Right kidney (tissue), 1 donor: Measurements from ENCODE around the gene RNF207.

Experiments
- DNase-seq: peaks from one replicate; pipeline ENCODE4 v3.0.0-alpha.2; 2016

Gene RNF207

GRCh38 chr1:6249739-6250689, 44.1 kb downstream of the RNF207 start:
- DNase-seq: peak; percentile 31

- no peak for DNase-seq
Measured at GRCh38 chr1:6251233-6251632, 45.3 kb downstream of the RNF207 start.

GRCh38 chr1:6251681-6252373, 45.9 kb downstream of the RNF207 start:
- no peak for DNase-seq

GRCh38 chr1:6252374-6252710, 46.4 kb downstream of the RNF207 start:
- DNase-seq: no peak

- no peak for DNase-seq
Measured at GRCh38 chr1:6253380-6253779, 47.5 kb downstream of the RNF207 start.

- DNase-seq: no peak
Measured at GRCh38 chr1:6254691-6255090, 48.8 kb downstream of the RNF207 start.

GRCh38 chr1:6256645-6257044, 50.7 kb downstream of the RNF207 start:
- DNase-seq: no peak

- DNase-seq: no peak
Measured at GRCh38 chr1:6257541-6258069, 51.7 kb downstream of the RNF207 start.

- DNase-seq: no peak
Measured at GRCh38 chr1:6258675-6259074, 52.8 kb downstream of the RNF207 start.

- peak; percentile 80 for DNase-seq
Measured at GRCh38 chr1:6259491-6260362, 53.8 kb downstream of the RNF207 start.

GRCh38 chr1:6260433-6260934, 54.6 kb downstream of the RNF207 start:
- DNase-seq: peak; percentile 58

GRCh38 chr1:6260961-6261614, 55.2 kb downstream of the RNF207 start, which contains the start of gene GPR153:
GPR153 (minus strand) TSS chr1:6261098; CDS start chr1:6254905, 6,193 bp downstream.
- DNase-seq: peak; percentile 76

GRCh38 chr1:6261615-6261995, 55.7 kb downstream of the RNF207 start:
- no peak for DNase-seq

GRCh38 chr1:6262555-6263420, 56.9 kb downstream of the RNF207 start:
- DNase-seq: no peak

- DNase-seq: no peak
Measured at GRCh38 chr1:6263716-6264115, 57.8 kb downstream of the RNF207 start.

- DNase-seq: no peak
Measured at GRCh38 chr1:6265151-6265550, 59.2 kb downstream of the RNF207 start.

GRCh38 chr1:6266641-6267040, 60.7 kb downstream of the RNF207 start:
- DNase-seq: no peak

- DNase-seq: peak; percentile 19
Measured at GRCh38 chr1:6267686-6268322, 61.9 kb downstream of the RNF207 start.

GRCh38 chr1:6268415-6268814, 62.5 kb downstream of the RNF207 start:
- DNase-seq: peak; percentile 57

- peak; percentile 18 for DNase-seq
Measured at GRCh38 chr1:6269296-6269695, 63.4 kb downstream of the RNF207 start.
